OCI-LY3 (cell line): ENCODE measurements around the gene ABCF2.

Experiments used
- CTCF ChIP-seq: fragments of 200-600, 300-600 bp; sonication (generic); IDR thresholded peaks from 2 replicates; pipeline ENCODE4 v1.5.1; 2014; ENCODE audit warnings: antibody characterized with exemption, low read length, low read depth
- EZH2phosphoT487 ChIP-seq: fragments of 200-600 bp; shearing (Covaris generic); IDR thresholded peaks from 2 replicates; pipeline ENCODE4 v1.6.1; 2018; ENCODE audit warnings: antibody characterized with exemption, mixed run types, low read depth

- TF ChIP-seq CTCF (no peak), EZH2phosphoT487 (no peak)
Observed at GRCh38 chr7:151192002-151192539, 34.9 kb downstream of the ABCF2 start.
